ENCODE data around the gene NOVA1.

The NOVA1 gene

GRCh38 chr14:26444822-26445221 is 153.0 kb downstream of the NOVA1 start:
- DNase-seq (ENCODE audit: low read depth) = no peak

GRCh38 chr14:26443654-26444053 is 154.2 kb downstream of the NOVA1 start:
- no peak for DNase-seq (ENCODE audit: low read depth)

GRCh38 chr14:26429205-26429604 is 168.6 kb downstream of the NOVA1 start:
- DNase-seq (ENCODE audit: low read depth) = no peak

DNA sequence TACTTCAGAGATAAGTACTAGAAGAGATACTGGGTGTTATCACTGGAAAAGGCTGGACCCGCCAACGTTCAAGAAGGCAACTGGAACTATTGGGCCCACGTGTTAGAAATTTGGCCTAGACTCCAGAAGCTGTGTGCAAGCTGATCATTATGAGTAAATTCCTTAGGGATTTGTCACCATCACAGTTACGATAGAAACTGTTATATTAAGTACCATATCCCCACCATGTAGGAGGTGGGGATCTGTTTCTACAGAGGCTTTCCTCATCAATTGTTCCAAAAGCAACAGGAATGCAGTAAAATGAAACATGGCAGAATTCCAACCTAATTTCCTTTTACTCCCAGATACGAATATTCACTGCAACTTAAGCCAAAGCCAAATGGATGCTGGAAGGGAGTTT is 170.7 kb downstream of the NOVA1 start:
- DNase-seq (ENCODE audit: low read depth) = no peak

DNA sequence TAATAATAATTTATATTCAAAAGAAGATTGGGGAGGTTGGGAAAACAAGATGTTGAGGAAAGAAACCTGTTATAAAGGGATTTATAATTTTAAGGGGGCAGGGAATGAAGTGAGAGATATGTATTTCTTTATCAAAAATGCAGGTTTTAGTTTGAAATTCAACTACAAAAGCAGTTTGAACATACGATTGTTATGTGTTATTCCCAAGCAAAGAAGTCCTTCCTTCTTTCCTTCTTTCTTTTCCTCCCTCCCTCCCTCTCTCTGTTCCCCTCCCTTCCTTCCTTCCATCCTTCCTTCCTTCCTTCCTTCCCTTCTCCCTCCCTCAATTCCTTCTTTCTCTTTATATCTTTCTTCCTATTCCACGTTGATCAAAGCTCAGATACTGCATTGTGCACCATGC is 173.3 kb downstream of the NOVA1 start:
- DNase-seq (ENCODE audit: low read depth) = no peak

GRCh38 chr14:26415618-26416123 is 182.2 kb downstream of the NOVA1 start:
- DNase-seq (ENCODE audit: low read depth) = no peak

GRCh38 chr14:26414926-26415325 is 182.9 kb downstream of the NOVA1 start:
- DNase-seq (ENCODE audit: low read depth) = no peak

DNA sequence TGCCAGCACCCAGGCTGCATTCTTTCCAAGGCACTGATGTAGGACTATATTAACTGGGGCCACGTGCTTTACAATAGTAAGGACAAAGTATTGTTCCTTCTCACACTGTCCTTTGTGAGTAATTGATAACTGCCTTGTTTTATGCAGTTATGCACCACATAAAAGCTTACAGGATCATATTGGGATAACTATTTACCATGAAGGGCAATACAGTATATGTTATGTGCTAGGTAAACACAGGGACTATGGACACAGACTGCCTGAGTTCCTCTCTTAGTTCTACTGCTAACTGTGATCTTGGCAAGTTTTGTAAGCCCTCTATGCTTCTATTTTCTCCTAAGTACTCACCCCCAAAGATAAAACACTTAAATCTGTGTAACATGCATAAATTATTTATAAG is 183.7 kb downstream of the NOVA1 start:
- DNase-seq (ENCODE audit: low read depth) = no peak

DNA sequence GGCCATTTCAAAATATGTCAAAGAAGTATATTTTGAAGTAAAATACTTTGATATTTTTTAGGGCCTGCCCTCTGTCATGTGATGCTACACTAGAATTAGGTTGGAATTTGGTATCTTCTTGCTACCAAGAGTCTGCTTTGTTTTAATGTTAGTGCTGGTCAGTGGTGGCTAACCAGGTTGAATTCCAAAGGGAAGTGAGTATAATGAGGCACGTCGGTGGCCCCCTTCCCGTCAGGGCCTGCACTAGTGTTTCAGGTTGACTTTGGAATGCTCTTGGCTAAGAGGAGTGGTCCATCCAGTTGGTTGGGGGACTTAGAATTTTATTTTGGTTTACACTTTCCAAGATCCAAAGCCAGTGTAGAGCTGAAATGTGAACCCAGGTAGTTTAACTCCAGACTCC is 185.4 kb downstream of the NOVA1 start:
- DNase-seq (ENCODE audit: low read depth) = no peak

DNA sequence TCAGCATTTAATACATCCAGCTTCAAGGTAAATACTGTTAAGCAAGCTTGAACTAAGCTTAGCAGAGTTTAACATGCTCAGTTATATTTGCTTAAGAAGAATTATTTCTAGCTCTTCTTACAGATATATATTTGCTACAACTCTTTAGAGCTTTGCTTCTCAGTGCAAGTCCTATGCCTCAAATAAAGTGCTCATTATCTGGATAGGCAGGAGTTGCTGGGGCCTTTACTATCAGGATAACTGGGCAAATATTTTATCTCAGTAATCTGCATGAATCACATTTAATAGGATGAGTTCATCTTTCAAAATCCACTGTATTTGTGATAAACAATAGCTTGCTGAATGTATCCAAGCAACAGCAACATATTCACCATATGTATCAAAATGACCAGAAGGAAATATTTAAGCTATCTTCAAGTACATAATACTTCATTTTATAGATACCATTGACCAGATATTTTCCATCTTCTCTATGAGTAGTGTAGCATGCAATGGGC is 187.6 kb downstream of the NOVA1 start:
- DNase-seq (ENCODE audit: low read depth) = no peak

GRCh38 chr14:26404927-26405326 is 192.9 kb downstream of the NOVA1 start:
- DNase-seq (ENCODE audit: low read depth) = no peak

- no peak for DNase-seq (ENCODE audit: low read depth)
Measured at GRCh38 chr14:26403760-26404159, 194.1 kb downstream of the NOVA1 start.

- DNase-seq (ENCODE audit: low read depth) = no peak
Measured at GRCh38 chr14:26402126-26402525, 195.7 kb downstream of the NOVA1 start.

GRCh38 chr14:26401179-26401968 is 196.5 kb downstream of the NOVA1 start:
- DNase-seq (ENCODE audit: low read depth) = no peak

GRCh38 chr14:26400373-26400772 is 197.5 kb downstream of the NOVA1 start:
- DNase-seq (ENCODE audit: low read depth) = no peak

- DNase-seq (ENCODE audit: low read depth) = no peak
Measured at GRCh38 chr14:26398616-26399015, 199.2 kb downstream of the NOVA1 start.

All from stimulated activated CD8-positive, alpha-beta memory T cell treated with anti-CD3 and anti-CD28 coated beads, Interleukin-15, amount 100 ng/mL, for 24 hours (primary cell).